Activated effector memory CD4-positive, alpha-beta T cell treated with Interleukin-2 at 50 U/mL for 16 hours (primary cell): ENCODE measurements around the gene TNFAIP8.
"Not testable (repeated sequence)": the region's sequence is repeated elsewhere in the genome, so short reads cannot be mapped to it uniquely, and the experiment has no call there.

ENCODE experiments used
- DNase-seq: peaks from one replicate; pipeline ENCODE4 v3.0.0-alpha.2; 2020

The TNFAIP8 gene

DNA sequence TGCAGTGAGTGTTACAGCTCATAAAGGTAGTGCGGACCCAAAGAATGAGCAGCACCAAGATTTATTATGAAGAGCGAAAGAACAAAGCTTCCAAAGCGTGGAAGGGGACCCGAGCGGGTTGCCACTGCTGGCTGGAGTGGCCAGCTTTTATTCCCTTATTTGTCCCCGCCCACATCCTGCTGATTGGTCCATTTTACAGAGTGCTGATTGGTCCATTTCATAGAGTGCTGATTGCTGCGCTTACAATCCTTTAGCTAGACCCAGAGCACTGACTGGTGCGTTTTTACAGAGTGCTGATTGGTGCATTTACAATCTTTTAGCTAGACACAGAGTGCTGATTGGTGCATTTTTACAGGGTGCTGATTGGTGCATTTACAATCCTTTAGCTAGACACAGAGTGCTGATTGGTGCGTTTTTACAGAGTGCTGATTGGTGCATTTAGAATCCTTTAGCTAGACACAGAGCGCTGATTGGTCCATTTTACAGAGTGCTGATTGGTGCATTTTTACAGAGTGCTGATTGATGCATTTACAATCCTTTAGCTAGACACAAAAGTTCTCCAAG is 76.9 kb downstream of the TNFAIP8 start:
- not testable (repeated sequence) for DNase-seq

DNA sequence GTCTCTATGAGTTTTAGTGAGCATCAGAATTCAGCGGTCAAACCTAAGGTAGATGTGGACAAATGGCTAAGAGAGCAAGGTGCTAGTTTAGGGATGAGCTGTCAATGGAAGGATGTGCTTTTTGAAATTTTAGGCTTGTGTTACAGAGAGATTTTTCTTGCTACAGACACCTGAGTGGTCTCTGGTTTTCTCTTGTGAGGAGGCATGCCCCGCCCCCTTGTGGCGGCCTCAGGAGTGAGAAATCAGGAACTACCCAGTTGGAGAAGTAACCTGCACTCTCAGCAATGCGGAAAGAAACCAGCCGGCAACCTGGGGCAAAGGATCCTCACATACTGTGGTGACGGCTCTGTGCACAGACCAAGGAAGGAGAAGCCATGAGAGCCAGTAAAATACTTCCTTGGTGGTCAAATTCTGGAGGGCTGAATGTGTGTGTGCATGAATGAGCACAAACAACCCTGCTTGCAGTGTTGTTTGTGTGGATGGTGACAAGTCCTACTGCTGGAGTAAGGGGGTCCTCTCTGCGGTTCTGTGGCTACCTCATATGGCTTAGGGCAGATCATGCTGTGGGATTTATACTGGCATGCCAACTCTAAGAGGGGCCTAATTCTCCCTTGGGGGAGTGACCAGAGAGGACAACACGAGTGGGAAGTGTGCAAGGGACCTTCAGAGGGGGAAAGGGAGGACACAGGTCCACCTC is 79.8 kb downstream of the TNFAIP8 start:
- peak; percentile 60 for DNase-seq

DNA sequence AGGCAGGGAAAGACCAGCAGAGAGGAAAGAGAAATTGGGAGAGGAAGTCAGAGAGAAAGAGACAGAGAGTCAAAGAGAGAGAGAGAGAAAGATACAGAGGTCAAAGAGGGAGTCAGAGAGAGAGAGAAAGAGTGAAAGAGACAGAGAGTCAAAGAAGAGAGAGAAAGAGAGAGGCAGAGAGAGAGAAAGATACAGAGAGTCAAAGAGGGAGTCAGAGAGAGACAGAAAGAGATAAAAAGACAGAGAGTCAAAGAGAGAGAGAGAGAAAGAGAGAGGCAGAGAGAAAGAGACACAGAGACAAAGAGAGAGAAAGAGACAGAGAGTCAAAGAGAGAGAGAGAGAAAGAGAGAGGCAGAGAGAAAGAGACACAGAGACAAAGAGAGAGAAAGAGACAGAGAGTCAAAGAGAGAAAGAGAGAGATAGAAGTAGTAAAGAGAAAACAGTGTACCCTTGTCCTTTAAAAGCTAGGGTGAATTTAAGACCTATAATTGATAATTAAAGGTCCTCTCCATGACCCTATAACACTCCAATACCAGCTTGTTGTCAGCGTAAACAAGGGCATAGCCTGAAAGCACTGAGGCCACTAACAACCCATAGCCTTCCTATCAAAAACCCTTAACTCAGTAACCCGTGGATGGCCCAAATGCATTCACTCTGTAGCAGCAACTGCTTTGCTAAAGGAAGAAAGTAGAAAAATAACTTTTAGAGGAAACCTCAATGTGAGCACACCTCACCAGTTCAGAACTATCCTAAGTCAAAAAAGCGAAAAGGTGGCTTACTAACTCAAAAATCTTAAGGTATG is 82.2 kb downstream of the TNFAIP8 start:
- not testable (repeated sequence) for DNase-seq

DNA sequence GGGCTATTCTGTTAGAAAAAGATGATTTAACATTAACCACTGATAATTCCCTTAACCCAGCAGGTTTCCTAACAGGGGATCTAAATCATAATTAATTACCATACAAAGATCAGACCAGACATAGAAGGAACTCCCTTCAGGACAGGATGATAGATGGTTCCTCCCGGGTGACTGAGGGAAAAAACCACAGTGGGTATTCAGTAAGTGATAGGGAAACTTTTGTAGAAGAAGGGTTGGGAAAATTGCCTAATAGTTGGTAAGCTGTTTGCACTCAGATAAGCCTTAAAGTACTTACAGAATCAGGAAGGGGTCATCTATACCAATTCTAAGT is 82.7 kb downstream of the TNFAIP8 start:
- not testable (repeated sequence) for DNase-seq

DNA sequence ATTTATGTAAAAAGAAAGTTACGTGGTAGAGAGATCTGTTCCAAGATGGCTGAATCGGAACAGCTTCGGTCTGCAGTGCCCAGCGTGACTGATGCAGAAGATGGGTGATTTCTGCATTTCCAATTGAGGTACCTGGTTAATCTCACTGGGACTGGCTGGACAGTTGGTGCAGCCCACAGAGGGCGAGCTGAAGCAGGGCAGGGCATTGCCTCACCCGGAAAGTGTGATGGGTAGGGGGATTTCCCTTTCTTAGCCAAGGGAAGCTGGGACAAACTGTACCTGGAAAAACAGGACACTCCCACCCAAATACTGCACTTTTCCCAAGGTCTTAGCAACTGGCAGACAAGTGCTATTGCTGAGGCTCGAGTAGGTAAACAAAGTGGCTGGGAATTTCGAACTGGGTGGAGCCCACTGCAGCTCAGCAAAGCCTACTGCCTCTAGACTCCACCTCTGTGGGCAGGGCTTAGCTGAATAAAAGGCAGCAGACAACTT is 83.4 kb downstream of the TNFAIP8 start:
- no peak for DNase-seq

DNA sequence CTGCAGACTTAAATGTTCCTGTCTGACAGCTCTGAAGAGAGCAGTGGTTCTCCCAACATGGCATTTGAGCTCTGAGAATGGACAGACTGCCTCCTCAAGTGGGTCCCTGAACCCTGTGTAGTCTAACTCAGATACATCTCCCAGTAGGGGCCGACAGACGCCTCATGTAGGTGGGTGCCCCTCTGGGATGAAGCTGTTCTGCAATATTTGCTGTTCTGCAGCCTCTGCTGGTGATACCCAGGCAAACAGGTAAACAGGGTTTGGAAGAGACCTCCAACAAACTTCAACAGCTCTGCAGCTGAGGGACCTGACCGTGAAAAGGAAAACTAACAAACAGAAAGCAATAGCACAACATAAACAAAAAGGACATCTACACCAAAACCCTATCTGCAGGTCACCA is 83.8 kb downstream of the TNFAIP8 start:
- not testable (repeated sequence) for DNase-seq

DNA sequence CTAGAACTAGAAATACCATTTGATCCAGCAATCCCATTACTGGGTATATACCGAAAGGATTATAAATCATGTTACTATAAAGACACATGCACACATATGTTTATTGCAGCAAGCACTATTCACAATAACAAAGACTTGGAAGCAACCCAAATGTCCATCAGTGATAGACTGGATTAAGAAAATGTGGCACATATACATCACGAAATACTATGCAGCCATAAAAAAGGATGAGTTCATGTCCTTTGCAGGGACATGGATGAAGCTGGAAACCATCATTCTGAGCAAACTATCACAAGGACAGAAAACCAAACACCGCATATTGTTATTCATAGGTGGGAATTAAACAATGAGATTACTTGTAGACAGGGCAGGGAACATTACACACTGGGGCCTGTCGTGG is 88.8 kb downstream of the TNFAIP8 start:
- not testable (repeated sequence) for DNase-seq

DNA sequence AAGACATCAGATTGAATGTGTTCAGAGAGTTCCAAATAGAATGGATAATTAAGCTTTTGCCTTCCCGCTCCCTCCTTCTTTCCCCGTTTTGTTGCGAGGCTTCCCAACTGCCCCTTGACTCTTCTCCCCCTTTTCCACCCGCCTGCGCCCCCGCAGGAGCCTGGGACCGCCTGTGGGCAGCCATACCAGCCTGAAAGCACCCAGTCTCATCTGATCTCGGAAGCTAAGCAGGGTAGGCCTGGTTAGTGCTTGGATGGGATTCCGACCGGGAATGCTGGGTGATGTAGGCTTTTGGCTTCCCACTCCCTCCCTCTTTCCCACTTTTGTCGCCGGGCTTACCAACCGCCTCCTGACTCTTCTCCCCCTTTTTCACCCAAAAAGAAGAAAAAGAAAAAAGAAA is 89.7 kb downstream of the TNFAIP8 start:
- DNase-seq = no peak
